HepG2 (cell line): ENCODE data around the gene JAGN1. TPM values are rescaled to one million over a fixed set of nuclear protein-coding genes. Genes with fewer than 3 reads are reported as not detected.

Experiments used
- ATAC-seq: fragments of 200-7000 bp; cut with Tn5 transposase; 3 replicates; pipeline ENCODE4 v1.9.1; 2020; ENCODE audit warnings: mild to moderate bottlenecking, moderate library complexity
- BruUV-seq: library from RNA; stranded (reverse); fragments of 400-500 nt; replicated peaks from 2 replicates; lab custom pipeline; 2021; lab: Mats Ljungman, UMichigan
- CTCF ChIA-PET: fragments of 300-600 bp; formaldehyde crosslinking; extraction: SDS; loops from one replicate; lab custom pipeline; 2021; ENCODE audit warnings: low total read pairs, inconsistent platforms, low intra/inter-chr PET ratio; lab: Yijun Ruan, JAX
- POLR2A ChIA-PET: fragments of 350-600 bp; sonication (Branson Sonifier 250); formaldehyde crosslinking; loops from one replicate; lab custom pipeline; 2020; ENCODE audit warnings: antibody characterized with exemption, inconsistent platforms; lab: Yijun Ruan, JAX
- DNase-seq: peaks from one replicate; pipeline ENCODE4 v3.0.0-alpha.2; 2015; ENCODE audit warnings: low spot score
- FAIRE-seq: peaks from 3 replicates; lab custom pipeline; 2011; peaks lifted over from hg19 to GRCh38; lab: Jason Lieb, UNC
- H2AFZ ChIP-seq: one replicate; pipeline ENCODE4 v1.6.1; 2011; ENCODE audit warnings: low read length, inconsistent platforms
- H3K27ac ChIP-seq: fragments of 300-600 bp; 3 replicates; pipeline ENCODE4 v1.8.0; 2011; ENCODE audit warnings: mixed run types, mild to moderate bottlenecking, mixed read lengths, low read length, inconsistent platforms; ENCODE audit not compliant: insufficient read depth; ENCODE audit errors: extremely low read length
- H3K27me3 ChIP-seq, 2 experiments: fragments of 200-600 bp in 1 of 2; 2 replicates in 1 of 2; 3 replicates in 1 of 2; pipeline versions ENCODE4 v1.6.0 to v1.8.0; 2011; ENCODE audit warnings: low read length in 2 of 2, mild to moderate bottlenecking in 2 of 2, moderate library complexity in 2 of 2, inconsistent platforms in 1 of 2; ENCODE audit not compliant: insufficient read depth in 2 of 2, control insufficient read depth in 1 of 2
- H3K36me3 ChIP-seq, 2 experiments: fragments of 200-600 bp in 1 of 2; replicated peaks in 1 of 2; 2 replicates in 1 of 2; 3 replicates in 1 of 2; pipeline versions ENCODE4 v1.5.1 to v1.8.0; 2011; ENCODE audit warnings: low read length in 2 of 2, inconsistent platforms in 1 of 2; ENCODE audit not compliant: insufficient read depth in 2 of 2, control insufficient read depth in 1 of 2
- H3K4me1 ChIP-seq: 2 replicates; pipeline ENCODE4 v1.5.1; 2012; ENCODE audit warnings: low read length, inconsistent platforms; ENCODE audit not compliant: insufficient read depth
- H3K4me2 ChIP-seq: 2 replicates; pipeline ENCODE4 v1.6.0; 2011; ENCODE audit warnings: low read depth, low read length, inconsistent platforms
- H3K4me3 ChIP-seq, 3 experiments: fragments of 200-600 bp in 1 of 3; sonication (generic), shearing (Covaris generic) in 1 of 3; replicated peaks in 1 of 3; 2 replicates each; pipeline ENCODE4 v1.5.1; 2011 to 2016; ENCODE audit warnings: low read length in 3 of 3, inconsistent platforms in 2 of 3, low read depth in 2 of 3, mild to moderate bottlenecking in 2 of 3, control low read depth in 1 of 3, mixed read lengths in 1 of 3; ENCODE audit not compliant: insufficient read depth in 1 of 3
- H3K79me2 ChIP-seq: one replicate; pipeline ENCODE4 v1.6.1; 2011; ENCODE audit warnings: low read length, inconsistent platforms; ENCODE audit not compliant: insufficient read depth
- H3K9ac ChIP-seq: 2 replicates; pipeline ENCODE4 v1.6.0; 2011; ENCODE audit warnings: mild to moderate bottlenecking, low read depth, low read length, inconsistent platforms; ENCODE audit not compliant: insufficient read depth
- H3K9me3 ChIP-seq: 2 replicates; pipeline ENCODE4 v1.5.1; 2012; ENCODE audit warnings: mild to moderate bottlenecking, low read length
- H4K20me1 ChIP-seq: 2 replicates; pipeline ENCODE4 v1.6.0; 2011; ENCODE audit warnings: inconsistent platforms, mild to moderate bottlenecking, low read length, moderate library complexity; ENCODE audit not compliant: insufficient read depth
- CCAR2 ChIP-seq: fragments of 200-400 bp; formaldehyde crosslinking; optimal IDR thresholded peaks from 2 replicates; pipeline ENCODE3; 2018; ENCODE audit warnings: low read depth, mild to moderate bottlenecking, low read length, moderate library complexity
- HNRNPK ChIP-seq: fragments of 200-400 bp; formaldehyde crosslinking; IDR thresholded peaks from 2 replicates; pipeline ENCODE4 v1.6.1; 2018; ENCODE audit warnings: low read length, low read depth, moderate library complexity, mild to moderate bottlenecking; ENCODE audit not compliant: poor library complexity, severe bottlenecking
- NFRKB ChIP-seq: fragments of 450-650 bp; IDR thresholded peaks from 2 replicates; pipeline ENCODE4 v1.6.1; 2017
- PCBP1 ChIP-seq: fragments of 200-400 bp; formaldehyde crosslinking; IDR thresholded peaks from 2 replicates; pipeline ENCODE4 v1.6.1; 2017; ENCODE audit warnings: mild to moderate bottlenecking, low read depth, low read length, borderline replicate concordance
- PCBP2 ChIP-seq: fragments of 200-400 bp; formaldehyde crosslinking; optimal IDR thresholded peaks from 2 replicates; pipeline ENCODE3; 2018; ENCODE audit warnings: low read length, low read depth; ENCODE audit not compliant: poor library complexity, severe bottlenecking
- TCF12 ChIP-seq, 2 experiments: fragments of 450-650 bp in 1 of 2; sonication (generic) in 1 of 2; formaldehyde crosslinking in 1 of 2; IDR thresholded peaks; 2 replicates each; pipeline versions ENCODE4 v1.6.1 to v1.8.0; 2017 to 2022; ENCODE audit warnings: antibody characterized with exemption in 1 of 2, mild to moderate bottlenecking in 1 of 2, missing genetic modification reagents in 1 of 2, moderate library complexity in 1 of 2
- ZNF253 ChIP-seq: sonication (generic); formaldehyde crosslinking; IDR thresholded peaks from 2 replicates; pipeline ENCODE4 v1.8.0; 2022; ENCODE audit warnings: mild to moderate bottlenecking, missing genetic modification reagents, borderline replicate concordance
- ZNF317 ChIP-seq: sonication (generic); formaldehyde crosslinking; IDR thresholded peaks from 2 replicates; pipeline ENCODE4 v1.5.0; 2020; ENCODE audit warnings: mild to moderate bottlenecking, missing genetic modification reagents
- ZNF605 ChIP-seq: sonication (generic); formaldehyde crosslinking; IDR thresholded peaks from 2 replicates; pipeline ENCODE4 v1.8.0; 2022; ENCODE audit warnings: mild to moderate bottlenecking, missing genetic modification reagents
- ZNF772 ChIP-seq: sonication (generic); formaldehyde crosslinking; IDR thresholded peaks from 2 replicates; pipeline ENCODE4 v1.5.0; 2020; ENCODE audit warnings: mild to moderate bottlenecking, missing genetic modification reagents
- WGBS: methylation state at CpG from one replicate; pipeline ENCODE4 v1.1.6; 2017; ENCODE audit warnings: low lambda C conversion rate; 5-methylcytosine and 5-hydroxymethylcytosine counted together
- in situ Hi-C: cut with HindIII; loops from 2 replicates; pipeline ENCODE4 v1.10.0; 2017; ENCODE audit warnings: low pct_unique_long_range_greater_than_20kb; ENCODE audit not compliant: extremely low pct_ligation_motif_present
- intact Hi-C: fragments of 100-400 bp; cut with micrococcal nuclease; formaldehyde crosslinking; loops from one replicate; pipeline ENCODE4 v1.10.0; 2022; ENCODE audit not compliant: unreplicated experiment
- polyA plus RNA-seq, 8 experiments: library from polyadenylated mRNA; depleted of rRNA in 3 of 8; stranded (reverse) in 7 of 8; unstranded in 1 of 8; fragments of >200 nt; fragmentation: Illumina TruSeq in 4 of 8; extraction: Trizol in 4 of 8; gene quantifications; 2 replicates each; pipeline versions ENCODE4 v1.2.1 to v1.2.3, GENCODE V29; 2011 to 2016; ENCODE audit warnings: low read depth in 4 of 8, missing spikeins in 1 of 8, mixed read lengths in 1 of 8; ENCODE audit not compliant: insufficient read depth in 1 of 8
- total RNA-seq, 5 experiments: library from RNA; depleted of rRNA; stranded (reverse); fragments of >200 nt; fragmentation: Illumina TruSeq; extraction: Trizol; gene quantifications; 2 replicates each; pipeline ENCODE4 v1.2.3, GENCODE V29; 2016; ENCODE audit warnings: low read depth in 1 of 5
- TF ChIP-seq, protein P1 (sequence below): sonication (generic); formaldehyde crosslinking; IDR thresholded peaks from 2 replicates; pipeline ENCODE4 v1.4.0; 2020; ENCODE audit warnings: mild to moderate bottlenecking, missing genetic modification reagents
- TF ChIP-seq, protein P2 (sequence below): sonication (generic); formaldehyde crosslinking; IDR thresholded peaks from 2 replicates; pipeline ENCODE4 v1.5.0; 2020; ENCODE audit warnings: mild to moderate bottlenecking, missing genetic modification reagents, borderline replicate concordance
- TF ChIP-seq, protein P3 (sequence below): sonication (generic); formaldehyde crosslinking; IDR thresholded peaks from 2 replicates; pipeline ENCODE4 v1.4.0; 2020; ENCODE audit warnings: missing genetic modification reagents, borderline replicate concordance

The JAGN1 gene
- total and polyA plus RNA-seq, 2 of the 13 experiments (the other 11 are each of a cell fraction or from before 2014, with no cell fraction given), result 49.9 to 50.9 TPM

DNA sequence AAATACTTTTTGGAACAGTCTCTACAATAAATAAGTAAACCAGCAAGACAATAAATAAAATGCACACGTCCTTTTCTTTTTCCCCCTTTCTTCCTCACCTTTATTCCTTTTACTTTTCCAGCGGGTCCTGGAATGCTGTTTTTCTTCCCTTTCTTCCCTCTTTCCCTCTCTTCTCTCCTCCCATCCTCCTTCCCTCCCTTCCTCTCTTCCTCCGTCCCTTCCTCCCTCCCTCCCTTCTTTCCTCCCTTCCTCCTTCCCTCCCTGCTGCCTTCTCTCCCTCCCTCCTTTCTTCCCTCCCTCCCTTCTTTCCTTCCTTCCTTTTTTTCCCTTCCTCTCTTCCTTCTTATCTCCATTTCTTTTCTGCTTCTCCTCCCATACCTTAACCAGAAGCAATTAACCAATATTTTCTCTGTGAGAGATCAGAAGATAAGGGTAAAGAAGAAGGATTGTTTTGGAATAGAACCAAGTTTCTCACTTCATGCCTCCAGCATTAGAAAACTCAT, 8.9 kb downstream of the JAGN1 start:
- peak overlapping the region; percentile 85 for H3K9ac ChIP-seq
- DNase-seq, result no peak

More for the DNA sequence above, 8.9 kb downstream of the JAGN1 start:
- H3K36me3 ChIP-seq, result no peaks in the 10 kb centered on the region; a peak in 1 of 5 replicates
- in situ Hi-C loops (loop anchor here (5.0 kb wide), 1 partner anchor 37 kb away; no protein-coding TSS in a partner anchor), intact Hi-C loops (loop anchor here (2.0 to 5.0 kb wide), 2 partner anchors 15 to 33 kb away; partner anchors contain the start of gene CRELD1)
- no peaks in the 10 kb centered on the region for H4K20me1 ChIP-seq
- TF ChIP-seq ZNF253 (CRISPR knock-in tag), result no peak
- TF ChIP-seq, protein P1, sequence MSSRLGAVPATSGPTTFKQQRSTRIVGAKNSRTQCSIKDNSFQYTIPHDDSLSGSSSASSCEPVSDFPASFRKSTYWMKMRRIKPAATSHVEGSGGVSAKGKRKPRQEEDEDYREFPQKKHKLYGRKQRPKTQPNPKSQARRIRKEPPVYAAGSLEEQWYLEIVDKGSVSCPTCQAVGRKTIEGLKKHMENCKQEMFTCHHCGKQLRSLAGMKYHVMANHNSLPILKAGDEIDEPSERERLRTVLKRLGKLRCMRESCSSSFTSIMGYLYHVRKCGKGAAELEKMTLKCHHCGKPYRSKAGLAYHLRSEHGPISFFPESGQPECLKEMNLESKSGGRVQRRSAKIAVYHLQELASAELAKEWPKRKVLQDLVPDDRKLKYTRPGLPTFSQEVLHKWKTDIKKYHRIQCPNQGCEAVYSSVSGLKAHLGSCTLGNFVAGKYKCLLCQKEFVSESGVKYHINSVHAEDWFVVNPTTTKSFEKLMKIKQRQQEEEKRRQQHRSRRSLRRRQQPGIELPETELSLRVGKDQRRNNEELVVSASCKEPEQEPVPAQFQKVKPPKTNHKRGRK (CRISPR knock-in tag), result 0 out of 2 replicates have a peak, but pooled peaks have one; percentile 56
- TF ChIP-seq, protein P2, sequence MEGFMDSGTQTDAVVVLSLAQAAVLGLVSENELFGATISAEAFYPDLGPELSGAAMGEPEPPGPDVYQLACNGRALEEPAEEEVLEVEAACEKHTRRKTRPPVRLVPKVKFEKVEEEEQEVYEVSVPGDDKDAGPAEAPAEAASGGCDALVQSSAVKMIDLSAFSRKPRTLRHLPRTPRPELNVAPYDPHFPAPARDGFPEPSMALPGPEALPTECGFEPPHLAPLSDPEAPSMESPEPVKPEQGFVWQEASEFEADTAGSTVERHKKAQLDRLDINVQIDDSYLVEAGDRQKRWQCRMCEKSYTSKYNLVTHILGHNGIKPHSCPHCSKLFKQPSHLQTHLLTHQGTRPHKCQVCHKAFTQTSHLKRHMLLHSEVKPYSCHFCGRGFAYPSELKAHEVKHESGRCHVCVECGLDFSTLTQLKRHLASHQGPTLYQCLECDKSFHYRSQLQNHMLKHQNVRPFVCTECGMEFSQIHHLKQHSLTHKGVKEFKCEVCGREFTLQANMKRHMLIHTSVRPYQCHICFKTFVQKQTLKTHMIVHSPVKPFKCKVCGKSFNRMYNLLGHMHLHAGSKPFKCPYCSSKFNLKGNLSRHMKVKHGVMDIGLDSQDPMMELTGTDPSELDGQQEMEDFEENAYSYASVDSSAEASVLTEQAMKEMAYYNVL (CRISPR knock-in tag), result peak; percentile 91
- TF ChIP-seq ZNF772 (CRISPR knock-in tag), result no peak
- 0 out of 2 replicates have a peak, but pooled peaks have one; percentile 81 for TF ChIP-seq PCBP1
- TF ChIP-seq TCF12 (IDR thresholded peaks at IDR 0.05), result no peak
- TF ChIP-seq TCF12 (CRISPR knock-in tag; IDR thresholded peaks at IDR 0.05), result no peak
- peak; percentile 69 for TF ChIP-seq HNRNPK
- TF ChIP-seq, protein P3, sequence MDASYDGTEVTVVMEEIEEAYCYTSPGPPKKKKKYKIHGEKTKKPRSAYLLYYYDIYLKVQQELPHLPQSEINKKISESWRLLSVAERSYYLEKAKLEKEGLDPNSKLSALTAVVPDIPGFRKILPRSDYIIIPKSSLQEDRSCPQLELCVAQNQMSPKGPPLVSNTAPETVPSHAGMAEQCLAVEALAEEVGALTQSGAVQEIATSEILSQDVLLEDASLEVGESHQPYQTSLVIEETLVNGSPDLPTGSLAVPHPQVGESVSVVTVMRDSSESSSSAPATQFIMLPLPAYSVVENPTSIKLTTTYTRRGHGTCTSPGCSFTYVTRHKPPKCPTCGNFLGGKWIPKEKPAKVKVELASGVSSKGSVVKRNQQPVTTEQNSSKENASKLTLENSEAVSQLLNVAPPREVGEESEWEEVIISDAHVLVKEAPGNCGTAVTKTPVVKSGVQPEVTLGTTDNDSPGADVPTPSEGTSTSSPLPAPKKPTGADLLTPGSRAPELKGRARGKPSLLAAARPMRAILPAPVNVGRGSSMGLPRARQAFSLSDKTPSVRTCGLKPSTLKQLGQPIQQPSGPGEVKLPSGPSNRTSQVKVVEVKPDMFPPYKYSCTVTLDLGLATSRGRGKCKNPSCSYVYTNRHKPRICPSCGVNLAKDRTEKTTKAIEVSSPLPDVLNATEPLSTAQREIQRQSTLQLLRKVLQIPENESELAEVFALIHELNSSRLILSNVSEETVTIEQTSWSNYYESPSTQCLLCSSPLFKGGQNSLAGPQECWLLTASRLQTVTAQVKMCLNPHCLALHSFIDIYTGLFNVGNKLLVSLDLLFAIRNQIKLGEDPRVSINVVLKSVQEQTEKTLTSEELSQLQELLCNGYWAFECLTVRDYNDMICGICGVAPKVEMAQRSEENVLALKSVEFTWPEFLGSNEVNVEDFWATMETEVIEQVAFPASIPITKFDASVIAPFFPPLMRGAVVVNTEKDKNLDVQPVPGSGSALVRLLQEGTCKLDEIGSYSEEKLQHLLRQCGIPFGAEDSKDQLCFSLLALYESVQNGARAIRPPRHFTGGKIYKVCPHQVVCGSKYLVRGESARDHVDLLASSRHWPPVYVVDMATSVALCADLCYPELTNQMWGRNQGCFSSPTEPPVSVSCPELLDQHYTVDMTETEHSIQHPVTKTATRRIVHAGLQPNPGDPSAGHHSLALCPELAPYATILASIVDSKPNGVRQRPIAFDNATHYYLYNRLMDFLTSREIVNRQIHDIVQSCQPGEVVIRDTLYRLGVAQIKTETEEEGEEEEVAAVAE (CRISPR knock-in tag), result no peak
- TF ChIP-seq ZNF605 (CRISPR knock-in tag), result no peak
- TF ChIP-seq PCBP2, result peak; percentile 96
- no peak for TF ChIP-seq CCAR2
- TF ChIP-seq ZNF317 (CRISPR knock-in tag), result no peak
- no peak for TF ChIP-seq NFRKB
- BruUV-seq, result no TSS peak
- H3K27me3 ChIP-seq, result no peaks in the 10 kb centered on the region; a peak in 1 of 5 replicates
- H3K27ac ChIP-seq, result peak overlapping the region; percentile 100
- H3K9me3 ChIP-seq, result no peaks in the 10 kb centered on the region
- peak overlapping the region; percentile 98 for H3K4me2 ChIP-seq
- H2AFZ ChIP-seq, result no peak overlapping the region
- peaks cover 86% of the 10 kb centered on the region for H3K4me1 ChIP-seq
- H3K79me2 ChIP-seq, result peaks cover 15% of the 10 kb centered on the region
- peak overlapping the region; percentile 34 to 67 (median 41) for H3K4me3 ChIP-seq
- WGBS, result 11% methylated on average over 3 of the region's 3 CpGs
- ATAC-seq (no peak), FAIRE-seq (no peak)
- ChIA-PET CTCF (no interaction called here), POLR2A (interaction anchor here (0.8 to 9.3 kb wide), 3 partner anchors 14 to 36 kb away, joined by 3 to 298 read pairs (median 153); partner anchors contain the start of gene IL17RC)
